ENCODE results near the gene KRT20. TPM values are rescaled to one million over a fixed set of nuclear protein-coding genes. Genes with fewer than 3 reads are reported as not detected.
A peak's percentile ranks its signal among the peaks of the same experiment; 100 is the strongest.
"Not testable (repeated sequence)": the region's sequence is repeated elsewhere in the genome, so short reads cannot be mapped to it uniquely, and the experiment has no call there.

KRT20 gene
- total RNA-seq, 3 donors from 2014 or later (not counting 1 experiment from before 2014, with no cell fraction given): not detected

GRCh38 chr17:40864661-40865390 is 20.2 kb downstream of the KRT20 start:
- no peaks in the 10 kb centered on the region for H3K36me3 ChIP-seq (ENCODE audit: control insufficient read depth, insufficient read depth, low read length)
- no peak for ATAC-seq
- H3K27ac ChIP-seq (ENCODE audit: low read length): no peak overlapping the region
- 88% methylated on average over 14 of the region's 14 CpGs for WGBS (ENCODE audit: insufficient coverage)
- Mint-ChIP-seq H3K4me1 (no peaks in the 10 kb centered on the region), H3K4me3 (no peak overlapping the region), H3K9me3 (no peaks in the 10 kb centered on the region), H3K36me3 (no peaks in the 10 kb centered on the region), H3K27ac (no peak overlapping the region), H3K27me3 (ENCODE audit: low read depth in 2 of 2) (peaks cover 16 to 49% of the 10 kb centered on the region in 2 donors)
- no peak overlapping the region for H3K4me3 ChIP-seq (ENCODE audit: low read length)
- no peak for DNase-seq
- no peaks in the 10 kb centered on the region for H3K9me3 ChIP-seq (ENCODE audit: control insufficient read depth, insufficient read depth, low read length)
- TF ChIP-seq CTCF (IDR thresholded peaks at IDR 0.05): no peak
- intact Hi-C loops (cut with micrococcal nuclease): no loop called here
- no peaks in the 10 kb centered on the region for H3K4me1 ChIP-seq (ENCODE audit: control insufficient read depth, insufficient read depth, low read length)
- H3K27me3 ChIP-seq (ENCODE audit: control insufficient read depth, insufficient read depth, low read length): peaks cover 4% of the 10 kb centered on the region

- TF ChIP-seq CTCF (IDR thresholded peaks at IDR 0.05): no peak
- peak in 1 of 2 donors; percentile 11 for DNase-seq
- no peaks in the 10 kb centered on the region for H3K9me3 ChIP-seq (ENCODE audit: control insufficient read depth, insufficient read depth, low read length)
- Mint-ChIP-seq H3K27me3 (ENCODE audit: low read depth in 2 of 2) (peaks cover 16 to 56% of the 10 kb centered on the region in 2 donors), H3K9me3 (no peaks in the 10 kb centered on the region), H3K4me3 (no peak overlapping the region), H3K4me1 (no peaks in the 10 kb centered on the region), H3K36me3 (no peaks in the 10 kb centered on the region), H3K27ac (no peak overlapping the region)
- no peak overlapping the region for H3K27ac ChIP-seq (ENCODE audit: low read length)
- H3K27me3 ChIP-seq (ENCODE audit: control insufficient read depth, insufficient read depth, low read length): peaks cover 3% of the 10 kb centered on the region
- WGBS (ENCODE audit: insufficient coverage): 68% methylated on average over 39 of the region's 39 CpGs
- no peak overlapping the region for H3K4me3 ChIP-seq (ENCODE audit: low read length)
- intact Hi-C loops (cut with micrococcal nuclease): no loop called here
- no peaks in the 10 kb centered on the region for H3K36me3 ChIP-seq (ENCODE audit: control insufficient read depth, insufficient read depth, low read length)
- no peak for ATAC-seq
- H3K4me1 ChIP-seq (ENCODE audit: control insufficient read depth, insufficient read depth, low read length): no peaks in the 10 kb centered on the region
Observed at GRCh38 chr17:40862985-40863733, 21.9 kb downstream of the KRT20 start.

- Mint-ChIP-seq H3K4me1 (no peaks in the 10 kb centered on the region), H3K4me3 (no peak overlapping the region), H3K36me3 (no peaks in the 10 kb centered on the region), H3K9me3 (no peaks in the 10 kb centered on the region), H3K27me3 (ENCODE audit: low read depth in 2 of 2) (peaks cover 12 to 46% of the 10 kb centered on the region in 2 donors), H3K27ac (no peak overlapping the region)
- WGBS (ENCODE audit: insufficient coverage): 70% methylated on average over 2 of the region's 2 CpGs
- Histone ChIP-seq H3K4me3 (ENCODE audit: low read length) (no peak overlapping the region), H3K36me3 (ENCODE audit: control insufficient read depth, insufficient read depth, low read length) (no peaks in the 10 kb centered on the region), H3K27ac (ENCODE audit: low read length) (no peak overlapping the region), H3K4me1 (ENCODE audit: control insufficient read depth, insufficient read depth, low read length) (no peaks in the 10 kb centered on the region), H3K27me3 (ENCODE audit: control insufficient read depth, insufficient read depth, low read length) (no peaks in the 10 kb centered on the region), H3K9me3 (ENCODE audit: control insufficient read depth, insufficient read depth, low read length) (no peaks in the 10 kb centered on the region)
- intact Hi-C loops (cut with micrococcal nuclease): no loop called here
- TF ChIP-seq CTCF (IDR thresholded peaks at IDR 0.05): no peak
- DNase-seq (no peak), ATAC-seq (no peak)
Observed at GRCh38 chr17:40859536-40859935, 25.5 kb downstream of the KRT20 start.

GRCh38 chr17:40858667-40859066 is 26.4 kb downstream of the KRT20 start:
- H3K4me1 Mint-ChIP-seq; H3K27me3 ChIP-seq (ENCODE audit: control insufficient read depth, insufficient read depth, low read length); DNase-seq; H3K27ac Mint-ChIP-seq; H3K9me3 Mint-ChIP-seq; H3K4me1 ChIP-seq (ENCODE audit: control insufficient read depth, insufficient read depth, low read length); H3K4me3 ChIP-seq (ENCODE audit: low read length); H3K4me3 Mint-ChIP-seq; H3K9me3 ChIP-seq (ENCODE audit: control insufficient read depth, insufficient read depth, low read length); intact Hi-C loops (cut with micrococcal nuclease); H3K36me3 ChIP-seq (ENCODE audit: control insufficient read depth, insufficient read depth, low read length); H3K36me3 Mint-ChIP-seq; ATAC-seq; H3K27ac ChIP-seq (ENCODE audit: low read length): not testable (repeated sequence)
- WGBS (ENCODE audit: insufficient coverage): 100% methylated on average over 1 of the region's 2 CpGs
- H3K27me3 Mint-ChIP-seq (ENCODE audit: low read depth in 2 of 2): peaks cover 14 to 53% of the 10 kb centered on the region in 2 donors

Measured in natural killer cell (primary cell).